K562 (cell line): ENCODE results near the gene TYW1. TPM values are rescaled to one million over a fixed set of nuclear protein-coding genes. Genes with fewer than 3 reads are reported as not detected.
"Not testable (repeated sequence)": the region's sequence is repeated elsewhere in the genome, so short reads cannot be mapped to it uniquely, and the experiment has no call there.

ENCODE experiments used
- ATAC-seq: fragments of 200-7000 bp; cut with Tn5 transposase; 3 replicates; pipeline ENCODE4 v1.9.1; 2020; ENCODE audit warnings: moderate library complexity
- BruUV-seq: library from RNA; stranded (reverse); fragments of 400-500 nt; replicated peaks from 2 replicates; lab custom pipeline; 2021; lab: Mats Ljungman, UMichigan
- CTCF ChIA-PET: fragments of 300-600 bp; formaldehyde crosslinking; extraction: SDS; loops from one replicate; lab custom pipeline; 2021; ENCODE audit warnings: low intra/inter-chr PET ratio; lab: Yijun Ruan, JAX
- POLR2A ChIA-PET: fragments of 300-600, 350-650 bp; sonication (Branson Sonifier 250); formaldehyde crosslinking; extraction: SDS; loops from one replicate; lab custom pipeline; 2021; ENCODE audit warnings: antibody characterized with exemption, inconsistent platforms; lab: Yijun Ruan, JAX
- DNase-seq, 4 experiments: peaks; one replicate each; pipeline versions ENCODE4 v3.0.0 to v3.0.0-alpha.2; 2011 to 2018; ENCODE audit warnings: low spot score in 3 of 4, mixed read lengths in 3 of 4; ENCODE audit errors: extremely low read depth in 1 of 4
- FAIRE-seq: peaks from 2 replicates; lab custom pipeline; 2011; peaks lifted over from hg19 to GRCh38; lab: Jason Lieb, UNC
- H2AFZ ChIP-seq: 2 replicates; pipeline ENCODE4 v1.6.0; 2011; ENCODE audit warnings: low read depth, low read length, control low read depth, inconsistent platforms
- H3K27ac ChIP-seq: fragments of 200-600 bp; 3 replicates; pipeline ENCODE4 v1.8.0; 2011; ENCODE audit warnings: low read depth, mild to moderate bottlenecking, control low read depth, inconsistent platforms, low read length, moderate library complexity, mixed read lengths; ENCODE audit errors: extremely low read depth
- H3K27me3 ChIP-seq, 2 experiments: fragments of 300-600 bp in 1 of 2; 2 replicates in 1 of 2; 3 replicates in 1 of 2; pipeline versions ENCODE4 v1.6.0 to v1.8.0; 2011; ENCODE audit warnings: inconsistent platforms in 2 of 2, low read length in 2 of 2, mild to moderate bottlenecking in 1 of 2, mixed read lengths in 1 of 2, moderate library complexity in 1 of 2; ENCODE audit not compliant: control insufficient read depth in 2 of 2, insufficient read depth in 2 of 2
- H3K36me3 ChIP-seq: fragments of 300-600 bp; 3 replicates; pipeline ENCODE4 v1.8.0; 2011; ENCODE audit warnings: mild to moderate bottlenecking, low read length, inconsistent platforms; ENCODE audit not compliant: control insufficient read depth, insufficient read depth
- H3K4me1 ChIP-seq, 2 experiments: fragments of 200-600 bp in 1 of 2; replicated peaks in 1 of 2; 2 replicates in 1 of 2; 3 replicates in 1 of 2; pipeline versions ENCODE4 v1.5.1 to v1.8.0; 2011; ENCODE audit warnings: inconsistent platforms in 2 of 2, low read length in 2 of 2, mild to moderate bottlenecking in 1 of 2, mixed read lengths in 1 of 2, moderate library complexity in 1 of 2; ENCODE audit not compliant: control insufficient read depth in 2 of 2, insufficient read depth in 2 of 2
- H3K4me2 ChIP-seq: 2 replicates; pipeline ENCODE4 v1.6.1; 2011; ENCODE audit warnings: low read length, control low read depth, inconsistent platforms, mixed read lengths; ENCODE audit not compliant: insufficient read depth
- H3K4me3 ChIP-seq: fragments of 200-600 bp; sonication (generic), shearing (Covaris generic); 2 replicates; pipeline ENCODE4 v1.5.1; 2016; ENCODE audit warnings: control low read depth, inconsistent platforms
- H3K79me2 ChIP-seq: fragments of 200-600 bp; 3 replicates; pipeline ENCODE4 v1.8.0; 2011; ENCODE audit warnings: low read length, inconsistent platforms; ENCODE audit not compliant: control insufficient read depth, insufficient read depth
- H3K9ac ChIP-seq, 2 experiments: 2 replicates each; pipeline versions ENCODE4 v1.6.0 to v1.6.1; 2011; ENCODE audit warnings: low read depth in 2 of 2, low read length in 2 of 2, control low read depth in 1 of 2, inconsistent platforms in 1 of 2, mild to moderate bottlenecking in 1 of 2, mixed read lengths in 1 of 2; ENCODE audit not compliant: insufficient read depth in 1 of 2
- H3K9me1 ChIP-seq: one replicate; pipeline ENCODE4 v1.6.0; 2011; ENCODE audit warnings: inconsistent platforms, mild to moderate bottlenecking, low read length, moderate library complexity; ENCODE audit not compliant: control insufficient read depth, insufficient read depth
- H3K9me3 ChIP-seq: replicated peaks from 2 replicates; pipeline ENCODE4 v1.5.1; 2011; ENCODE audit warnings: low read depth, low read length, inconsistent platforms; ENCODE audit not compliant: control insufficient read depth, insufficient read depth
- H4K20me1 ChIP-seq: replicated peaks from 2 replicates; pipeline ENCODE4 v1.6.1; 2011; ENCODE audit warnings: low read length, inconsistent platforms, mixed read lengths; ENCODE audit not compliant: control insufficient read depth, insufficient read depth
- C11orf30 ChIP-seq: fragments of 450-650 bp; IDR thresholded peaks from 2 replicates; pipeline ENCODE4 v1.6.1; 2016; ENCODE audit warnings: low read depth, mild to moderate bottlenecking
- MAFK ChIP-seq: IDR thresholded peaks from 2 replicates; pipeline ENCODE4 v1.6.1; 2011; ENCODE audit warnings: low read length, improper control_type of control experiment
- NFE2 ChIP-seq: IDR thresholded peaks from 2 replicates; pipeline ENCODE4 v1.6.1; 2014; ENCODE audit warnings: antibody characterized with exemption, low read depth
- SMARCB1 ChIP-seq: IDR thresholded peaks from 2 replicates; pipeline ENCODE4 v1.6.1; 2011; ENCODE audit warnings: improper control_type of control experiment, low read depth; ENCODE audit not compliant: insufficient read length
- ZNF316 ChIP-seq: fragments of 450-650 bp; IDR thresholded peaks from 2 replicates; pipeline ENCODE4 v1.6.1; 2016
- WGBS: fragments of 100-300 bp; shearing (Covaris generic); methylation state at CpG from one replicate; pipeline ENCODE4 v1.1.6; 2016; ENCODE audit warnings: low coverage, mixed read lengths; ENCODE audit not compliant: insufficient coverage; ENCODE audit errors: missing lambda C conversion rate; 5-methylcytosine and 5-hydroxymethylcytosine counted together
- in situ Hi-C: fragments of 300-500 bp; cut with MboI; formaldehyde crosslinking; loops from 4 replicates; pipeline ENCODE4 v1.15.0; 2018; ENCODE audit warnings: inconsistent platforms, mixed read lengths
- intact Hi-C: fragments of 100-400 bp; cut with micrococcal nuclease; formaldehyde crosslinking; loops from 2 replicates; pipeline ENCODE4 v1.14.2; 2022
- polyA plus RNA-seq, 8 experiments: library from polyadenylated mRNA; depleted of rRNA in 4 of 8; stranded (reverse) in 5 of 8; unstranded in 3 of 8; fragments of >200 nt; fragmentation: Nextera tagmentation in 2 of 8; fragmentation: Illumina TruSeq in 1 of 8; extraction: Ambion mirVana in 2 of 8; extraction: Trizol in 1 of 8; gene quantifications; 2 replicates each; pipeline versions ENCODE4 v1.2.1 to v1.2.3, GENCODE V29; 2011 to 2014; ENCODE audit warnings: inconsistent platforms in 1 of 8, missing spikeins in 1 of 8
- total RNA-seq, 7 experiments: library from RNA; depleted of rRNA in 6 of 7; stranded (reverse); fragments of >200 nt in 6 of 7; fragmentation: Illumina TruSeq in 2 of 7; extraction: Trizol in 2 of 7; gene quantifications; 2 replicates each; pipeline versions ENCODE4 v1.2.1 to v1.2.3, GENCODE V29; 2011 to 2021; ENCODE audit warnings: low replicate concordance in 1 of 7

The TYW1 gene
- total and polyA plus RNA-seq, 9 of the 15 experiments (the other 6 are each of a cell fraction or from before 2014, with no cell fraction given), result 17.4 to 32.0 (median 26.2) TPM

GRCh38 chr7:67052161-67052560 is 55.5 kb downstream of the TYW1 start:
- POLR2A ChIA-PET, DNase-seq, BruUV-seq, H3K27me3 ChIP-seq, CTCF ChIA-PET, ATAC-seq, H3K4me1 ChIP-seq, in situ Hi-C loops, H3K4me3 ChIP-seq, FAIRE-seq, H4K20me1 ChIP-seq, H2AFZ ChIP-seq, H3K79me2 ChIP-seq, H3K4me2 ChIP-seq, H3K9ac ChIP-seq, H3K9me3 ChIP-seq, H3K9me1 ChIP-seq, intact Hi-C loops, H3K27ac ChIP-seq: not testable (repeated sequence)
- H3K36me3 ChIP-seq, result peaks cover 17% of the 10 kb centered on the region; the same call in 2 of the 3 replicates
- 94% methylated on average over 2 of the region's 2 CpGs for WGBS

GRCh38 chr7:67056683-67057082 is 60.0 kb downstream of the TYW1 start:
- intact Hi-C loops (no loop called here), in situ Hi-C loops (no loop called here)
- Histone ChIP-seq H3K79me2 (no peaks in the 10 kb centered on the region), H3K27me3 (no peaks in the 10 kb centered on the region), H3K36me3 (peaks cover 29% of the 10 kb centered on the region; the same call in 2 of the 3 replicates), H3K4me2 (no peak overlapping the region), H3K27ac (no peak overlapping the region), H3K9me3 (no peaks in the 10 kb centered on the region), H2AFZ (no peak overlapping the region), H3K9me1 (no peaks in the 10 kb centered on the region), H3K4me3 (no peak overlapping the region), H4K20me1 (no peaks in the 10 kb centered on the region), H3K9ac (no peak overlapping the region), H3K4me1 (no peaks in the 10 kb centered on the region)
- DNase-seq, result no peak
- ChIA-PET CTCF (no interaction called here), POLR2A (no interaction called here)
- peak; percentile 51 for TF ChIP-seq C11orf30
- TF ChIP-seq NFE2, result no peak
- TF ChIP-seq MAFK, result 0 out of 2 replicates have a peak, but pooled peaks have one; percentile 18
- TF ChIP-seq ZNF316, result peak; percentile 76
- no peak for TF ChIP-seq SMARCB1
- WGBS, result 94% methylated on average over 2 of the region's 2 CpGs
- no TSS peak for BruUV-seq
- ATAC-seq, result no peak
- no peak for FAIRE-seq

- POLR2A ChIA-PET, H3K9me3 ChIP-seq, H3K9ac ChIP-seq, BruUV-seq, CTCF ChIA-PET, H3K4me3 ChIP-seq, FAIRE-seq, H3K27ac ChIP-seq, H3K4me1 ChIP-seq, DNase-seq, intact Hi-C loops, H4K20me1 ChIP-seq, H2AFZ ChIP-seq, ATAC-seq, H3K27me3 ChIP-seq, H3K79me2 ChIP-seq, H3K9me1 ChIP-seq, in situ Hi-C loops, H3K4me2 ChIP-seq: not testable (repeated sequence)
- 96% methylated on average over 4 of the region's 4 CpGs for WGBS
- peaks cover 29% of the 10 kb centered on the region for H3K36me3 ChIP-seq
Observed at GRCh38 chr7:67061321-67061720, 64.7 kb downstream of the TYW1 start.
